HEK293 (cell line): ENCODE measurements around the gene LLGL1.
A peak's percentile ranks its signal among the peaks of the same experiment; 100 is the strongest.

ENCODE experiments used
- CTCF ChIA-PET: fragments of 350-600 bp; formaldehyde crosslinking; extraction: SDS; loops from one replicate; lab custom pipeline; 2021; ENCODE audit warnings: antibody characterized with exemption; lab: Yijun Ruan, JAX
- POLR2A ChIA-PET: fragments of 300-600 bp; formaldehyde crosslinking; extraction: SDS; loops from one replicate; lab custom pipeline; 2020; ENCODE audit warnings: antibody characterized with exemption, inconsistent platforms; lab: Yijun Ruan, JAX
- H3K27ac ChIP-seq: fragments of 200-500 bp; sonication (Bioruptor generic); 2 replicates; pipeline ENCODE4 v1.5.1; 2014; ENCODE audit warnings: low read depth, low read length, control low read depth, inconsistent platforms; ENCODE audit errors: extremely low read depth
- H3K36me3 ChIP-seq, 2 experiments: fragments of 200-500 bp in 1 of 2; sonication (Bioruptor generic) in 1 of 2; 1 replicate in 1 of 2; 2 replicates in 1 of 2; pipeline ENCODE4 v1.5.1; 2014 to 2017; ENCODE audit warnings: inconsistent platforms in 2 of 2, low read length in 2 of 2; ENCODE audit not compliant: control insufficient read depth in 2 of 2, insufficient read depth in 1 of 2
- H3K4me1 ChIP-seq: fragments of 200-500 bp; sonication (Bioruptor generic); 2 replicates; pipeline ENCODE4 v1.5.1; 2014; ENCODE audit warnings: mild to moderate bottlenecking, low read length, inconsistent platforms; ENCODE audit not compliant: control insufficient read depth, insufficient read depth
- H3K4me3 ChIP-seq: 2 replicates; pipeline ENCODE4 v1.5.1; 2011; ENCODE audit warnings: low read depth, mild to moderate bottlenecking, control low read depth, low read length, moderate library complexity
- H3K9me3 ChIP-seq: fragments of 200-500 bp; sonication (Bioruptor generic); 2 replicates; pipeline ENCODE4 v1.5.1; 2014; ENCODE audit warnings: low read depth, low read length, inconsistent platforms; ENCODE audit not compliant: control insufficient read depth, insufficient read depth
- BCL6B ChIP-seq: fragments of 450-650 bp; formaldehyde crosslinking; IDR thresholded peaks from 2 replicates; pipeline ENCODE4 v1.5.1; 2017; ENCODE audit warnings: missing biosample characterization, missing genetic modification characterization
- GLIS1 ChIP-seq: fragments of 450-650 bp; formaldehyde crosslinking; IDR thresholded peaks from 2 replicates; pipeline ENCODE4 v1.5.1; 2016; ENCODE audit warnings: missing biosample characterization, missing genetic modification characterization
- GLIS2 ChIP-seq: fragments of 450-650 bp; formaldehyde crosslinking; IDR thresholded peaks from 2 replicates; pipeline ENCODE4 v1.5.1; 2016; ENCODE audit warnings: missing biosample characterization, missing genetic modification characterization
- KLF8 ChIP-seq: fragments of 450-650 bp; formaldehyde crosslinking; IDR thresholded peaks from 2 replicates; pipeline ENCODE4 v1.5.1; 2016; ENCODE audit warnings: missing biosample characterization, missing genetic modification characterization
- SP7 ChIP-seq: fragments of 450-650 bp; formaldehyde crosslinking; IDR thresholded peaks from 2 replicates; pipeline ENCODE4 v1.5.1; 2016; ENCODE audit warnings: missing biosample characterization, missing genetic modification characterization
- ZBTB17 ChIP-seq: fragments of 450-650 bp; formaldehyde crosslinking; IDR thresholded peaks from 2 replicates; pipeline ENCODE4 v1.5.1; 2016; ENCODE audit warnings: missing biosample characterization, missing genetic modification characterization
- ZBTB48 ChIP-seq: fragments of 450-650 bp; formaldehyde crosslinking; IDR thresholded peaks from 2 replicates; pipeline ENCODE4 v1.5.1; 2016; ENCODE audit warnings: missing biosample characterization, missing genetic modification characterization
- ZNF2 ChIP-seq: fragments of 450-650 bp; formaldehyde crosslinking; IDR thresholded peaks from 2 replicates; pipeline ENCODE4 v1.5.1; 2016; ENCODE audit warnings: missing biosample characterization, missing genetic modification characterization
- ZNF211 ChIP-seq: fragments of 450-650 bp; formaldehyde crosslinking; IDR thresholded peaks from 2 replicates; pipeline ENCODE4 v1.5.1; 2016; ENCODE audit warnings: low read depth, missing biosample characterization, missing genetic modification characterization
- ZNF426 ChIP-seq: fragments of 450-650 bp; formaldehyde crosslinking; IDR thresholded peaks from 2 replicates; pipeline ENCODE4 v1.5.1; 2017; ENCODE audit warnings: missing biosample characterization, missing genetic modification characterization, mild to moderate bottlenecking, inconsistent platforms, moderate library complexity
- ZNF449 ChIP-seq: fragments of 450-650 bp; formaldehyde crosslinking; IDR thresholded peaks from 2 replicates; pipeline ENCODE4 v1.5.1; 2017; ENCODE audit warnings: missing biosample characterization, mild to moderate bottlenecking, missing genetic modification characterization, moderate library complexity
- ZNF707 ChIP-seq: fragments of 450-650 bp; formaldehyde crosslinking; IDR thresholded peaks from 2 replicates; pipeline ENCODE4 v1.5.1; 2016; ENCODE audit warnings: missing biosample characterization, missing genetic modification characterization
- ZNF776 ChIP-seq: fragments of 450-650 bp; formaldehyde crosslinking; IDR thresholded peaks from 2 replicates; pipeline ENCODE4 v1.5.0; 2017; ENCODE audit warnings: missing biosample characterization, missing genetic modification characterization, borderline replicate concordance
- ZNF791 ChIP-seq: fragments of 450-650 bp; formaldehyde crosslinking; IDR thresholded peaks from 2 replicates; pipeline ENCODE4 v1.5.1; 2016; ENCODE audit warnings: missing biosample characterization, missing genetic modification characterization
- ZSCAN5A ChIP-seq: fragments of 450-650 bp; formaldehyde crosslinking; IDR thresholded peaks from 2 replicates; pipeline ENCODE4 v1.5.1; 2016; ENCODE audit warnings: missing biosample characterization, missing genetic modification characterization
- TF ChIP-seq, protein P1 (sequence below): fragments of 450-650 bp; formaldehyde crosslinking; IDR thresholded peaks from 2 replicates; pipeline ENCODE4 v1.5.1; 2017; ENCODE audit warnings: missing biosample characterization, missing genetic modification characterization
- TF ChIP-seq, protein P2 (sequence below): fragments of 450-650 bp; formaldehyde crosslinking; IDR thresholded peaks from 2 replicates; pipeline ENCODE4 v1.5.1; 2016; ENCODE audit warnings: missing biosample characterization, missing genetic modification characterization

Gene LLGL1

DNA sequence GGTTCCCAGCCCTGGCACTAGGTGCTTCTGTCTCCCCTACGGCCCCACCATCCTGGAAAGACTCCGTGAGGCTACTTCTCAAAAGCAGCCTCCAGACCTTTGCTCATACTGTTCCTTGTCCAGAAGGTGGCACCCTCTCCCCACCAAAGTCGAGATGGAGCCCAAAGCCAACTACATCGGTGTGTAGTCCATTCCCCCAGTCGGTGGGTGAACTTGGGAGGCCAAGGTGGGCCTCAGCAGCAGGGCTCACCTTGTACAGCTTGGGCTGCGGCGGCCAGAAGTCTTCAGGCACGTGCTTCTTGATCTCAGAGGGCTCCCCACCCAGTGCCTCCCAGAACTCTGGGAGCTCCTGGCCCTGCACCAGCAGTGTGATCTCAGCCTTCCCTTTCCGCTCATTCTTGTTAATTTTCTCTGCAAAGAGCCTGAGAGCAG, 22.9 kb downstream of the LLGL1 start (continued):
- TF ChIP-seq, protein P1, sequence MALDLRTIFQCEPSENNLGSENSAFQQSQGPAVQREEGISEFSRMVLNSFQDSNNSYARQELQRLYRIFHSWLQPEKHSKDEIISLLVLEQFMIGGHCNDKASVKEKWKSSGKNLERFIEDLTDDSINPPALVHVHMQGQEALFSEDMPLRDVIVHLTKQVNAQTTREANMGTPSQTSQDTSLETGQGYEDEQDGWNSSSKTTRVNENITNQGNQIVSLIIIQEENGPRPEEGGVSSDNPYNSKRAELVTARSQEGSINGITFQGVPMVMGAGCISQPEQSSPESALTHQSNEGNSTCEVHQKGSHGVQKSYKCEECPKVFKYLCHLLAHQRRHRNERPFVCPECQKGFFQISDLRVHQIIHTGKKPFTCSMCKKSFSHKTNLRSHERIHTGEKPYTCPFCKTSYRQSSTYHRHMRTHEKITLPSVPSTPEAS (tag by site-specific recombination): no peak
- TF ChIP-seq ZNF707 (tag by site-specific recombination) (no peak), ZNF791 (tag by site-specific recombination) (no peak), ZNF2 (tag by site-specific recombination) (peak; percentile 32; the same call in 1 of the 2 replicates), ZNF426 (tag by site-specific recombination) (no peak), ZSCAN5A (tag by site-specific recombination) (no peak), ZNF776 (tag by site-specific recombination) (no peak), ZBTB17 (tag by site-specific recombination) (peak; percentile 44; the same call in 1 of the 2 replicates)
- TF ChIP-seq, protein P2, sequence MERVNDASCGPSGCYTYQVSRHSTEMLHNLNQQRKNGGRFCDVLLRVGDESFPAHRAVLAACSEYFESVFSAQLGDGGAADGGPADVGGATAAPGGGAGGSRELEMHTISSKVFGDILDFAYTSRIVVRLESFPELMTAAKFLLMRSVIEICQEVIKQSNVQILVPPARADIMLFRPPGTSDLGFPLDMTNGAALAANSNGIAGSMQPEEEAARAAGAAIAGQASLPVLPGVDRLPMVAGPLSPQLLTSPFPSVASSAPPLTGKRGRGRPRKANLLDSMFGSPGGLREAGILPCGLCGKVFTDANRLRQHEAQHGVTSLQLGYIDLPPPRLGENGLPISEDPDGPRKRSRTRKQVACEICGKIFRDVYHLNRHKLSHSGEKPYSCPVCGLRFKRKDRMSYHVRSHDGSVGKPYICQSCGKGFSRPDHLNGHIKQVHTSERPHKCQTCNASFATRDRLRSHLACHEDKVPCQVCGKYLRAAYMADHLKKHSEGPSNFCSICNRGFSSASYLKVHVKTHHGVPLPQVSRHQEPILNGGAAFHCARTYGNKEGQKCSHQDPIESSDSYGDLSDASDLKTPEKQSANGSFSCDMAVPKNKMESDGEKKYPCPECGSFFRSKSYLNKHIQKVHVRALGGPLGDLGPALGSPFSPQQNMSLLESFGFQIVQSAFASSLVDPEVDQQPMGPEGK (tag by site-specific recombination): no peak

DNA sequence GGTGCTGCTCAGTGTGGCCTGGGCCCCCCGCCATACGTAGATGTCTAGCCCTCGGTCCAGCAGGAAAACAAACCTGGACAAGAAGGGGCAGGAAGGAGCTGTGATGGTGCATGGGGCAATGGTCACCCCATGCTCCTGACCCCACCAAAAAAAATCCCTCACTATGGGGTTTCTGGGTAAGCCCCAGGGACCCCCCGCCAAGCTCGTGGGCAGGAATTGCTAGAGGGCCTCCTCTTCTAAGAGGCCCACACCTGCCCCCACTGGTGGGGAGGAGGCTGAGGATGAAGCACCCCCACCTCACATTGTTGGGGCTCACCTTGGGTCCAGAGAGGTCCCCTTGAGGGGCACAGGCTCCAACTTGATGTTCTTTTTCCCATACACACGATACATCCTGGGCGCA, 23.4 kb downstream of the LLGL1 start:
- Histone ChIP-seq H3K4me1 (no peaks in the 10 kb centered on the region), H3K9me3 (no peaks in the 10 kb centered on the region), H3K4me3 (no peak overlapping the region), H3K27ac (no peak overlapping the region), H3K36me3 (peaks cover 10 to 90% of the 10 kb centered on the region in 2 experiments; a peak in 2 of 3 replicates)
- TF ChIP-seq BCL6B (tag by site-specific recombination): no peak
- peak; percentile 61 for TF ChIP-seq GLIS1 (tag by site-specific recombination)
- TF ChIP-seq ZNF707 (tag by site-specific recombination): no peak
- TF ChIP-seq GLIS2 (tag by site-specific recombination): peak; percentile 65
- no peak for TF ChIP-seq ZBTB48 (tag by site-specific recombination)
- TF ChIP-seq ZNF449: no peak
- CTCF ChIA-PET: interaction anchor here (0.6 to 1.3 kb wide), 8 partner anchors 16 to 710 kb away, joined by 3 to 5 read pairs (median 3); no protein-coding TSS in a partner anchor
- POLR2A ChIA-PET: interaction anchor here (1.7 to 3.7 kb wide), 3 partner anchors 9 to 16 kb away, joined by 4 to 12 read pairs (median 9); partner anchors contain the start of gene MIEF2

- ChIA-PET CTCF (interaction anchor here (1.2 to 1.7 kb wide), 2 partner anchors 10 to 33 kb away, joined by 4 to 5 read pairs; partner anchors contain the start of gene MIEF2), POLR2A (interaction anchor here (3.7 kb wide), 1 partner anchor 10 kb away, joined by 12 read pairs; the partner anchor contains the start of gene MIEF2)
- H3K27ac ChIP-seq: no peak overlapping the region
- no peaks in the 10 kb centered on the region for H3K9me3 ChIP-seq
- no peak for TF ChIP-seq ZNF211 (tag by site-specific recombination)
- TF ChIP-seq KLF8 (tag by site-specific recombination): 0 out of 2 replicates have a peak, but pooled peaks have one; percentile 4
- TF ChIP-seq SP7 (tag by site-specific recombination): peak; percentile 49; the same call in 1 of the 2 replicates
- peaks cover 9 to 96% of the 10 kb centered on the region in 2 experiments; a peak in 2 of 3 replicates for H3K36me3 ChIP-seq
- H3K4me1 ChIP-seq: no peaks in the 10 kb centered on the region
- H3K4me3 ChIP-seq: no peak overlapping the region
These were observed 24.8 kb downstream of the LLGL1 start for GRCh38 chr17:18250259-18250658.
